Mesenchymal stem cell (in vitro differentiated cells and primary cell): Measurements from ENCODE around the gene HOXC11.

Experiments used
- DNase-seq: peaks from one replicate; pipeline ENCODE4 v3.0.0-alpha.2; 2013
- H2AFZ ChIP-seq: one replicate; pipeline ENCODE4 v1.6.1; 2013; ENCODE audit warnings: low read depth, mild to moderate bottlenecking, control low read depth, inconsistent platforms, low read length, moderate library complexity
- H2AK5ac ChIP-seq: 2 replicates; pipeline ENCODE4 v1.6.1; 2013; ENCODE audit warnings: low read length, moderate library complexity, mild to moderate bottlenecking, inconsistent platforms; ENCODE audit not compliant: severe bottlenecking
- H2BK120ac ChIP-seq: one replicate; pipeline ENCODE4 v1.6.1; 2013; ENCODE audit warnings: low read depth, mild to moderate bottlenecking, inconsistent platforms, low read length, moderate library complexity
- H2BK12ac ChIP-seq, 2 experiments: one replicate each; pipeline ENCODE4 v1.6.1; 2013; ENCODE audit warnings: inconsistent platforms in 2 of 2, low read length in 2 of 2, mild to moderate bottlenecking in 2 of 2, moderate library complexity in 2 of 2, control low read depth in 1 of 2
- H2BK15ac ChIP-seq: one replicate; pipeline ENCODE4 v1.6.1; 2013; ENCODE audit warnings: mild to moderate bottlenecking, low read depth, inconsistent platforms; ENCODE audit not compliant: poor library complexity, severe bottlenecking
- H2BK5ac ChIP-seq: 2 replicates; pipeline ENCODE4 v1.6.1; 2013; ENCODE audit warnings: low read depth, mild to moderate bottlenecking, low read length, control low read depth, inconsistent platforms; ENCODE audit not compliant: poor library complexity, severe bottlenecking
- H3K14ac ChIP-seq, 2 experiments: one replicate each; pipeline ENCODE4 v1.6.1; 2013; ENCODE audit warnings: inconsistent platforms in 2 of 2, low read length in 2 of 2, control low read depth in 1 of 2, mild to moderate bottlenecking in 1 of 2, moderate library complexity in 1 of 2
- H3K18ac ChIP-seq, 2 experiments: one replicate each; pipeline ENCODE4 v1.6.1; 2013; ENCODE audit warnings: inconsistent platforms in 2 of 2, low read length in 2 of 2, control low read depth in 1 of 2, low read depth in 1 of 2, mild to moderate bottlenecking in 1 of 2
- H3K23ac ChIP-seq, 2 experiments: one replicate each; pipeline ENCODE4 v1.6.1; 2013; ENCODE audit warnings: inconsistent platforms in 2 of 2, low read length in 2 of 2, mild to moderate bottlenecking in 2 of 2, moderate library complexity in 2 of 2, control low read depth in 1 of 2
- H3K27ac ChIP-seq: 2 replicates; pipeline ENCODE4 v1.5.1; 2013; ENCODE audit warnings: mild to moderate bottlenecking, moderate library complexity, low read length, control low read depth, inconsistent platforms; ENCODE audit not compliant: poor library complexity, severe bottlenecking
- H3K27me3 ChIP-seq, 2 experiments: 2 replicates each; pipeline versions ENCODE4 v1.6.1 to v1.7.0; 2013; ENCODE audit warnings: low read length in 2 of 2, mild to moderate bottlenecking in 2 of 2, moderate library complexity in 2 of 2, control low read depth in 1 of 2, inconsistent platforms in 1 of 2; ENCODE audit not compliant: control insufficient read depth in 1 of 2, insufficient read depth in 1 of 2
- H3K36me3 ChIP-seq, 2 experiments: 2 replicates each; pipeline versions ENCODE4 v1.6.1 to v1.7.0; 2013; ENCODE audit warnings: low read length in 2 of 2, control low read depth in 1 of 2, inconsistent platforms in 1 of 2, low read depth in 1 of 2, mild to moderate bottlenecking in 1 of 2; ENCODE audit not compliant: insufficient read depth in 2 of 2, control insufficient read depth in 1 of 2
- H3K4ac ChIP-seq, 2 experiments: one replicate each; pipeline ENCODE4 v1.6.1; 2013; ENCODE audit warnings: inconsistent platforms in 2 of 2, low read length in 2 of 2, mild to moderate bottlenecking in 2 of 2, moderate library complexity in 2 of 2, control low read depth in 1 of 2, low read depth in 1 of 2
- H3K4me1 ChIP-seq: 2 replicates; pipeline ENCODE4 v1.6.1; 2013; ENCODE audit warnings: low read depth, low read length, control low read depth; ENCODE audit not compliant: control insufficient read depth, insufficient read depth
- H3K4me2 ChIP-seq: 2 replicates; pipeline ENCODE4 v1.6.1; 2013; ENCODE audit warnings: low read length, mild to moderate bottlenecking, inconsistent platforms; ENCODE audit not compliant: poor library complexity, severe bottlenecking
- H3K4me3 ChIP-seq, 2 experiments: 2 replicates each; pipeline versions ENCODE4 v1.5.1 to v1.7.0; 2013; ENCODE audit warnings: low read length in 2 of 2, mild to moderate bottlenecking in 2 of 2, control low read depth in 1 of 2, low read depth in 1 of 2; ENCODE audit not compliant: insufficient read depth in 1 of 2
- H3K79me1 ChIP-seq: replicated peaks from 2 replicates; pipeline ENCODE4 v1.6.1; 2013; ENCODE audit warnings: mild to moderate bottlenecking, control low read depth, low read length, inconsistent platforms; ENCODE audit not compliant: poor library complexity, severe bottlenecking
- H3K9ac ChIP-seq: 2 replicates; pipeline ENCODE4 v1.7.0; 2013; ENCODE audit warnings: mild to moderate bottlenecking, low read length, moderate library complexity
- H3K9me3 ChIP-seq: 2 replicates; pipeline ENCODE4 v1.7.0; 2013; ENCODE audit warnings: mild to moderate bottlenecking, low read length; ENCODE audit not compliant: control insufficient read depth
- H4K8ac ChIP-seq: one replicate; pipeline ENCODE4 v1.6.1; 2013; ENCODE audit warnings: inconsistent platforms, mild to moderate bottlenecking, low read length, moderate library complexity
- H4K91ac ChIP-seq: one replicate; pipeline ENCODE4 v1.6.1; 2013; ENCODE audit warnings: mild to moderate bottlenecking, low read length, inconsistent platforms
- WGBS: methylation state at CpG from one replicate; pipeline ENCODE4 v1.1.7; 2013; ENCODE audit warnings: mixed read lengths; 5-methylcytosine and 5-hydroxymethylcytosine counted together

Gene HOXC11

DNA sequence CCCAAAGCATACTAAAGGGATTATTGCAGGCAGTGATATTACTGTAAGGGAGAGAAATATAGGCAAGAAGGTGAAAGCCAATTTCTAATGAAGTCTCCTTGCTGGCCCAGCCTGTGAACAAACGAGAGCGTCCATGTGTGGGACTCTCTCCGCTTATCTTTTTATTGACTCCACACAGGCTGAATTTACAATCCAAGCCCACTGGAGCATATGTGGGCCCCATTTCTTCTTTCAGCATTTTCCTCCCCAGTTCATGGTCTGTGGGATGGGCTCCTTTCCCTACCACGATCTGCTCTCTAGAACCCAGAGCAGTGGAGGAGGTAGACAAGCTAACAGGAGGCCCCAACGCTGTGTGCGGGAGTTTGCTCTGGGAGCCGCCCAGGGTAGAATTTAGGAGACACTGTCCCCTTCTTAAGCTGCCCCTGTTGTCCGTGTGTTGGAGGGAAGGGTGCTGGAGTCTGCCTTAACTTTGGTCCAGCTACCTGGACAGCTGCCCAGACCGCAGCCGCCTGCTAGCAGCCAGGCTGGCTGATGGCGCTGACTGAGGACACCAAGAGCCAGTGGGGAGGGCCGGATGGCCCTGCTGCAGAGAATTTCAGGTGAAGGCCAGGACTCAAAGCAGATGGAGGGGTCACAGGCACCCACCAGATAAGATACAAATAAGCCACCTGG, 3.2 kb upstream of the HOXC11 start:
- DNase-seq, result no peak
- H2BK120ac ChIP-seq, result no peak overlapping the region
- H3K9me3 ChIP-seq, result no peaks in the 10 kb centered on the region
- no peak overlapping the region for H3K9ac ChIP-seq
- H4K8ac ChIP-seq, result no peak overlapping the region
- H3K36me3 ChIP-seq, result no peaks in the 10 kb centered on the region
- no peaks in the 10 kb centered on the region for H3K79me1 ChIP-seq
- H3K23ac ChIP-seq, result no peak overlapping the region
- 42% methylated on average over 12 of the region's 12 CpGs for WGBS
- no peak overlapping the region for H3K4ac ChIP-seq
- no peak overlapping the region for H2AFZ ChIP-seq
- no peak overlapping the region for H3K4me3 ChIP-seq
- H3K27me3 ChIP-seq, result peaks cover 88 to 98% of the 10 kb centered on the region in 2 experiments
- no peak overlapping the region for H2BK12ac ChIP-seq
- no peak overlapping the region for H2BK15ac ChIP-seq
- H3K4me1 ChIP-seq, result peaks cover 23% of the 10 kb centered on the region
- no peak overlapping the region for H3K4me2 ChIP-seq
- H3K18ac ChIP-seq, result no peak overlapping the region
- H3K14ac ChIP-seq, result no peak overlapping the region
- H3K27ac ChIP-seq, result no peak overlapping the region
- no peak overlapping the region for H2AK5ac ChIP-seq
- no peak overlapping the region for H2BK5ac ChIP-seq
- H4K91ac ChIP-seq, result no peak overlapping the region

DNA sequence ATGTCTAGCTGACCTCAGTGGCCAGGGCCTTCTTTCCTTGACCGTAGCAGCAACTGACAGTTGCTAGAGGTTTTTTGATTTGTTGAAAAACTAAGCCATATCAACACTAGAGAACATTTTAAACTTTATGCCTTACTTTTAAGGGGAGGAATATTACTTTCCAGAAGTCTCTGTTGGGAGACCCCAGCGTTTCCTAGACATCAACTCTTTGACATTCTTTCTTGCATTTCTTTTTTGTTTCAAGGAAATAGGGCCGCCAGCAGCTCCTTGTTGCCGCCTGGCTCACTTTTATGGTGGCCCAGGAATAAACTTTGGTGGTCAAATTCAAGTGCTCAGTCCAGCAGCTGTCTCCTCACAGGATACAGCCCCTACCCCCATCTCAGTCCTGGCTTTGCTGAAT, 2.5 kb upstream of the HOXC11 start:
- no peaks in the 10 kb centered on the region for H3K36me3 ChIP-seq
- H3K4ac ChIP-seq, result no peak overlapping the region
- 35% methylated on average over 3 of the region's 4 CpGs for WGBS
- peaks cover 27% of the 10 kb centered on the region for H3K4me1 ChIP-seq
- no peak overlapping the region for H2AFZ ChIP-seq
- no peak for DNase-seq
- no peak overlapping the region for H4K8ac ChIP-seq
- H3K9ac ChIP-seq, result no peak overlapping the region
- H2BK5ac ChIP-seq, result no peak overlapping the region
- H3K4me2 ChIP-seq, result no peak overlapping the region
- H3K79me1 ChIP-seq, result no peaks in the 10 kb centered on the region
- no peak overlapping the region for H2BK15ac ChIP-seq
- no peak overlapping the region for H2BK12ac ChIP-seq
- H3K4me3 ChIP-seq, result no peak overlapping the region
- H3K27me3 ChIP-seq, result peaks cover 82 to 94% of the 10 kb centered on the region in 2 experiments
- H3K23ac ChIP-seq, result no peak overlapping the region
- no peak overlapping the region for H2AK5ac ChIP-seq
- H4K91ac ChIP-seq, result no peak overlapping the region
- no peak overlapping the region for H3K18ac ChIP-seq
- no peak overlapping the region for H3K14ac ChIP-seq
- H2BK120ac ChIP-seq, result no peak overlapping the region
- H3K27ac ChIP-seq, result no peak overlapping the region
- H3K9me3 ChIP-seq, result no peaks in the 10 kb centered on the region

GRCh38 chr12:53971129-53971528, 1.8 kb upstream of the HOXC11 start:
- Histone ChIP-seq H3K4ac (no peak overlapping the region), H3K4me1 (peaks cover 24% of the 10 kb centered on the region), H2AFZ (no peak overlapping the region), H3K36me3 (no peaks in the 10 kb centered on the region), H3K79me1 (no peaks in the 10 kb centered on the region), H3K18ac (no peak overlapping the region), H3K27me3 (peaks cover 82 to 94% of the 10 kb centered on the region in 2 experiments), H3K4me2 (no peak overlapping the region), H3K23ac (no peak overlapping the region), H3K4me3 (no peak overlapping the region), H2BK12ac (no peak overlapping the region), H4K8ac (no peak overlapping the region), H3K27ac (no peak overlapping the region), H2BK5ac (no peak overlapping the region), H3K14ac (no peak overlapping the region), H3K9ac (no peak overlapping the region), H2BK120ac (no peak overlapping the region), H4K91ac (no peak overlapping the region), H3K9me3 (no peaks in the 10 kb centered on the region), H2AK5ac (no peak overlapping the region), H2BK15ac (no peak overlapping the region)
- WGBS, result 74% methylated on average over 2 of the region's 3 CpGs
- DNase-seq, result no peak

DNA sequence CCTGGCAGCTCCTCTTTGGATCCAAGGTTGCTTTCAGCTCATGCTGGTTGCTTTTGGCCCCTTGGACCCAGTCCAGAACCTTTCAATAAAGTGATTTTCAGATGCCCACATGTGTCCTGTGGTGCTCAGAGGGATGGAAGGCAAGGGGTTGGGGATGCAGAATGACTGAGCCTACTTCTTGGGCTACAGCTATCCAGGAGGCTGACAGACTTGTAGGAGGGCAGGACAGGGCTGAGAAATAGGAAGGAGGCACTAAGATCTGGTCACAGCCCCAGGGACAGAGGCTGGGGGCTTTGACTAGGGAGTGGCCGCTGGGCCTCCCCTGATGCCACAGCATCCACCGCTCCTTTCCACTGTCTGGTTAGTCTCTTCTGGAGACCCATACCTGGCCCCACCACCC, 1.2 kb upstream of the HOXC11 start:
- no peak for DNase-seq
- H3K27ac ChIP-seq, result no peak overlapping the region

More for the DNA sequence above, 1.2 kb upstream of the HOXC11 start:
- no peak overlapping the region for H3K4me2 ChIP-seq
- H3K4ac ChIP-seq, result no peak overlapping the region
- H3K4me1 ChIP-seq, result peaks cover 22% of the 10 kb centered on the region
- H2AK5ac ChIP-seq, result no peak overlapping the region
- no peaks in the 10 kb centered on the region for H3K79me1 ChIP-seq
- no peak overlapping the region for H2BK5ac ChIP-seq
- 38% methylated on average over 2 of the region's 2 CpGs for WGBS
- no peak overlapping the region for H4K91ac ChIP-seq
- no peak overlapping the region for H3K4me3 ChIP-seq
- no peak overlapping the region for H4K8ac ChIP-seq
- H3K36me3 ChIP-seq, result no peaks in the 10 kb centered on the region
- H3K27me3 ChIP-seq, result peaks cover 82 to 94% of the 10 kb centered on the region in 2 experiments
- no peak overlapping the region for H2BK15ac ChIP-seq
- H3K23ac ChIP-seq, result no peak overlapping the region
- no peak overlapping the region for H3K18ac ChIP-seq
- H2BK12ac ChIP-seq, result no peak overlapping the region
- H3K9ac ChIP-seq, result no peak overlapping the region
- H3K14ac ChIP-seq, result no peak overlapping the region
- no peak overlapping the region for H2BK120ac ChIP-seq
- no peaks in the 10 kb centered on the region for H3K9me3 ChIP-seq
- H2AFZ ChIP-seq, result no peak overlapping the region
